Breast epithelium (tissue), 3 donors: ENCODE data around the gene LTB4R2.
A peak's percentile ranks its signal among the peaks of the same experiment; 100 is the strongest.

Source experiments
- CTCF ChIP-seq, 3 donors: fragments of 450-650 bp; IDR thresholded peaks; one replicate each; pipeline ENCODE4 v1.5.1; 2016 to 2017; ENCODE audit warnings: antibody characterized with exemption in 3 of 3, mild to moderate bottlenecking in 3 of 3, moderate library complexity in 3 of 3
- POLR2A ChIP-seq: fragments of 450-650 bp; IDR thresholded peaks from one replicate; pipeline ENCODE4 v1.6.1; 2016; ENCODE audit warnings: antibody characterized with exemption, mild to moderate bottlenecking, moderate library complexity
- POLR2AphosphoS5 ChIP-seq, 3 donors: sonication (generic); formaldehyde crosslinking; IDR thresholded peaks; one replicate each; pipeline ENCODE4 v1.6.1; 2017; ENCODE audit warnings: antibody characterized with exemption in 3 of 3

GRCh38 chr14:24308342-24309124 is 1.4 kb upstream of the LTB4R2 start:
- TF ChIP-seq CTCF (IDR thresholded peaks at IDR 0.05): peak in 1 of 3 donors; percentile 1
- no peak for TF ChIP-seq POLR2A
- TF ChIP-seq POLR2AphosphoS5 (IDR thresholded peaks at IDR 0.05): no peak
